DMS 273 treated with DMSO at 0.1 percent for 48 hours (cell line): ENCODE data around the gene CSTPP1.

Source experiments
- DNase-seq: peaks from one replicate; lab custom pipeline; 2025; lab: John Stamatoyannopoulos, UW

Gene CSTPP1

DNA sequence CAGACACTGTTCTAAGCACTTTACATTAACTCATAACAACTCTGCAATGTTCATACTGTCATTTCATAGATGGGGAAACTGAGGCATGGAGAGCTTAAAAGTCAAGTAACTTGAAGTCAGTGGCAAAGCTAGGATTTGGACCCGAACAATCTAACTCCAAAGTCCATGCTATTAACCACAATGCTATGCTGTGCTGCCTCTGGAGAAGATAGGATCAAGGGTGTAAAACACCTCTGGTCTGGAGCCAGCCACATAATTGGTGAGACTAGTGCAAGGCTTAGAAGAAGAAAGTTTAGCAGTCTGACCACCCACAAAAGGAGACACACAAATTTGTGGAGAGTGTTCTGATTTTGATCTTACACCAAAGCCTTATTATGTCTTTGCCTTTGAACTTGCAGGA, 196.4 kb downstream of the CSTPP1 start:
- DNase-seq: no peak

GRCh38 chr11:47136327-47136726, 199.8 kb downstream of the CSTPP1 start:
- DNase-seq: no peak

- no peak for DNase-seq
Observed at GRCh38 chr11:47136921-47137320, 200.4 kb downstream of the CSTPP1 start.

DNA sequence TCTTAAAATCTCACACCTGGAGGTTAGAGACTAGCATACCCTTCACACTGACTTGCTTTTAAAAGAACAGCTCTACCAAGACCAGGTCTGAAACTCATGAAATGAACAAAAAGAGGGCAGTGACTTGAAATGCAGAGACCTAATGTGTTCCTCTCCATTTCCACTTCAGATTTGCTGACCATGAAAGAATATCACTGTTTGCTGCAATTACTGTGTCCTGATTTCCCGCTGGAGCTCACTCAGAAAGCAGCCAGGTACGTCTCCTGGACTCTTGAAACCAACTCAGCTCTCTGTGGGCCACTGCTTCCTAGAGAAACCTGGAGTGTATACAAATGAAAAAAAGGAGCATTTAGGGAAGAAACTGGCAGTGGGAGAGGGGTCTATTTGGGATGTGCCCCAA, 200.9 kb downstream of the CSTPP1 start:
- no peak for DNase-seq

- DNase-seq: no peak
Observed at GRCh38 chr11:47139878-47140277, 203.3 kb downstream of the CSTPP1 start.

DNA sequence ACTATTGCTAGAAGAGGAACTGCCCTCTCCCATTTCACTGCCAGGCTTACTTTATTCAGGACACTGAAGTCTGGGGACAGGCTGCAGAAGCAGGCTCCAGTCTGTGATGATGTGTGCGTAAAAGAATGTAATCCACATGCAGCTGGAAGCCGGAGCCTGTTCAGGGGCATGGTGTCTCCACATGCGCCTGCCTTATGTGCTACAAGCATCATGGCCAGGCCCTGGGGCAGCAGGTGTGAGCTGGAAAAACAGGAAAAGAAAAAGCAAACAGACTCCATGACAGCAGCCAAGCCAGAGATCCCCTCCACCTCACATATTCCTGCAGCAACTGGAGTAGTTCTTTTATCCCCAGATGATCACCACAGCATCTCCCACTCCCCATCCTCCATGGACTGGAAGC, 206.8 kb downstream of the CSTPP1 start:
- peak; percentile 11 for DNase-seq

GRCh38 chr11:47144541-47144940, 208.0 kb downstream of the CSTPP1 start:
- no peak for DNase-seq

GRCh38 chr11:47147250-47147649, 210.7 kb downstream of the CSTPP1 start:
- DNase-seq: no peak

DNA sequence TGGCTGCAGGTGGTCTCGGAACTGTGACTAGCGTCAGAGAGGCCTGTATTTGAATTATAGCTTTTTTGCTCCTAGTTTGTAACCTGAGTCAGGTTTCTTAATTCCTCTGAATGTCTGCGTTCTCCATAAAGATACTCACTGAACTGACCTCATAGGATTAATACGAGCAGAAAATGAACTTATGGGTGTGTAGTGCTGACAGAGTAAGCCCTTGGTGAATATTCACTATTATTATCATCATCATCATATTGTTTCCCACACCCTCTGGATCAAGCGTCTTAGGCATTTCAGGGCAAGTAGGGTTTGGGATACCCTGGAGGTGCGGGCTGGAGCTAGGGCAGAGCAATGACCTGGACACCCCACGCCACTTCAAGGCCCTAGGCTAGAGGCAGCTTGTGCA, 211.1 kb downstream of the CSTPP1 start:
- DNase-seq: no peak

- no peak for DNase-seq
Observed at GRCh38 chr11:47148270-47148669, 211.7 kb downstream of the CSTPP1 start.

DNA sequence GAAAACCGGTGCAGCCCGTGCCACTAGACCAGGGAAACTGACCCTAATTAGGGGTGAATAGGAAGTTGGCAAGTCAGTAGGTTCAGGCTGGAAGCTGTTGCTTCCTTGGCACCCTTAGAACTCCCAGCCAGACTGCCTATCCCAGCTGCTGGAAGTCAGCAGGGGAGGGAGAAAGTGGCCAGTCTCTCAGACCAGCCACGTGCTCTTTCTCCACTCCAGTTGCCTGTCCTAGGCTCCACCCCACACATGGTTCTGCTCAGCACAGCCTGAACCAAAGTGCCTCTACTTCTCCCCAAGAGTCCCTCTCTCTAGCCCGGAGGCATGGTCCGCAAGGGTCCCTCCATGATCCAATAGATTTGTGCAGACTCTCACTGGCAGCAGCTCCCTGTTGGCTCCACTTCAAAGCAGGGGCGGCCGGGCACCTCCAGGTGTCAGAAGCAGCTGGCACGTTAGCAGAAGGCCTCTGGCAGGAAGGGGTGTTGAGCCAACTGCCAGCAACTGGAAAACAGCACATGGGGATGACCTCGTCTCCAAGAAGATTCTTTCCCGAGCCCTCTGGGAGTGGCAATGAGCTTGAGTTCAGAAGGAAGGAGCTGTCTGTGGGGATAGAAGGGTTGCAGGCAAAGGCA, 212.5 kb downstream of the CSTPP1 start:
- DNase-seq: peak; percentile 73

DNA sequence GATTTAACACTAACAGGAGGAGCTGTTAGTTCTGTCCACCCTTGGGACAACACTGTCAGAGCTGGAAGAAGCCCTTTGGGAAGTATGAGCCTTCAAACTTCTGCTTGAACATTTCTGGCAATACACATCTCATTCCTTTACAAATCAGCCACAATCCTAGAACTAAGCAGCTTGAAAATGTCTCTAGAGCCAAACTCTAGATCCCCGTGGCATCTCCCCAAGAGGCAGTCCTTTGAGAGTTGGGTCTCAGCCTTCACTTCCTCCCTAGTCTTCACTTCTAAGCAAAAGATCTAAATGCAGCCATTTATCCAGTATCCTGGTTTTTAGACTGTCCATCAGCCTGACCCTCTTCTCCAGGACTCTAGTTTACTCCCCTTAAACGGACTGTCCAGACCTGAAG, 213.2 kb downstream of the CSTPP1 start:
- DNase-seq: no peak

DNA sequence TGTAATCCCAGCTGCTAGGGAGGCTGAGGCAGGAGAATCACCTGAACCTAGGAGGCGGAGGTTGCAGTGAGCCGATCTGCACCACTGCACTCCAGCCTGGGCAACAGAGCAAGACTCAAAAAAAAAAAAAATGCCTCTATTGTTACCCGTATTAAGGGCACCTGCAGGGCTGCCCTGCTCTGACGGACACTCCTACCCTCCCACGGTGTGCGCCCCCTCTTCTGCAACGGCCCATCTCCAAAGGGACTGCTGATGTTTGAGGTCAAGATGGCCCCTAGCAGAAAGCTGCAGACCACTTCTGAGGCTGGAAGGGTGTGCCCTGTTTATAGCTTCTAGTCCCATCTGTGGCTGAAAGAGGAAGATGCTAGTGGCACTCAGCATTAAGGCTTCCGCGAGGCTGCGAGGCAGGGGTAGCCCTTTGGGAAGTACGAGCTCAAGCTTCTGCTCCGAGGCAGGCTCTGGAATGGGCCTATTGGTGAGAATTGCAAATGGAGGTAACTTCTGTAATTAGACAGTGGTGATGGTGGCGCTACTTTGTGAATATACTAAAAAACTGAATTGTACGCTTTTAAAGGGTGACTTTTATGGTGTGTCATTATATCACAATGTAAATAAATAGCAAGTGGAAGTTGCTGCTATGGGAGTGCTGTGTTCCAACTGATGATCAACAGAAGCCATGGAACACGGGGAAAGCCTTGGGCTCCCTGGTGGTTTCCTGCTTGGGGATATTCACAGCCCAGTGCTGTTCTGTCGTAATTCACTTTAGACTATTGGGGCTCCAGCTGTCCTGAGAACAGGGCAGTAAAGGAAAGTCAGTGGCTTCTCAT, 215.8 kb downstream of the CSTPP1 start:
- DNase-seq: no peak

GRCh38 chr11:47152953-47153950, 216.7 kb downstream of the CSTPP1 start:
- DNase-seq: peak; percentile 73

GRCh38 chr11:47154616-47155570, 218.3 kb downstream of the CSTPP1 start:
- no peak for DNase-seq

- no peak for DNase-seq
Observed at GRCh38 chr11:47155879-47156278, 219.3 kb downstream of the CSTPP1 start.

GRCh38 chr11:47156333-47156732, 219.8 kb downstream of the CSTPP1 start:
- DNase-seq: no peak

DNA sequence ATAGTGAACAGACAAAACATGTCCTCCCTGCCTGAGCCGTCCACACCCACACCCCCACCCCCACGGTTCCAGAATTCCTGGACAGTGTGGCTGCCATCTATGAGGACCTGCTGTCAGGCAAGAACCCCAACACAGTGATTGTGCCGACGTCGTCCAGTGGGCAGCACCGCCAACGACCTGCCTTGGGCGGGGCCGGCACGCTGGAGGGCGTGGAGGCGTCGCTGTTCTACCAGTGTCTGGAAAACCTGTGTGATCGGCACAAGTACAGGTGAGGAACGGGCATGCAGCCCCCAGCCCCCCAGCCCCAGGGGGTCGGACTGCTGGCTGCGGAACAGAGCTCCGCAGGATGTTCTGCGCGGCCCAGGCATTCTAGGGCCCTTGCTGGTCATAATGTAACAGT, 220.4 kb downstream of the CSTPP1 start:
- DNase-seq: no peak

DNA sequence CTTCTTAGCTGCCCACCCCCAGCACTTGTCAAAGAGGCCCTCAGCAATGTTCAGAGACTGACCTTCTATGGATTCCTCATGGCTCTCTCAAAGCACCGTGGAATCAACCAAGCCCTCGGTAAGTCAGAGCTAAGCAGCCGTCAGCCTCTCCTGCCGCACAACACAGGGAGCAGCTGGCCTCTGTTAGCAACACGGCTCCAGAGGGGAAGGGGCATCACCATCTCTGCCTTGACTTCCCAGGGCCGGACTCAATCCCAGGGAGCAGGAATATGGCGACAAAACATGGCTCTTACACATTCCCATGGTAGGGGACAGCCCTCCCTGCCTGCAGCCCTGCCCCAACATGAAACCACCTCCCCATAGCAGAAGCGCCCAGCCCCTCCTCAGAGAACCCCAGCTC, 221.2 kb downstream of the CSTPP1 start:
- DNase-seq: no peak

DNA sequence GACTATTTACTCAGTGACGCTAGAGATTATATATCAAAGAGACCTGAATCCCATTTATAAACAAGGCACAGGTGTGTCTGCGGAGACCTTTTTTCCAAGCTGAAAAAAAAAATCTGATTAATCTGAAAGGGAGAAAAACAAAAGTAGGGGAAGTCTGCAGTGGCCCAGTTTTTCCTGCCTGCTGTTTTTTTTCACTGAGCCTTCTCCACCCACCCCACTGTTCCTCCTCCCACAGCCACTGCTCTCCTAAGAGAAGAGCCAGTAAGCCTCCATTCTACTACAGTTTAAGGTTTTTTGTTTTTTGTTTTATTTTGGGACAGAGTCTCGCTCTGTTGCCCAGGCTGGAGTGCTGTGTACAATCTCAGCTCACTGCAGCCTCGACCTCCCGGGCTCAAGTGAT, 221.7 kb downstream of the CSTPP1 start:
- no peak for DNase-seq

GRCh38 chr11:47160753-47161133, 224.2 kb downstream of the CSTPP1 start:
- no peak for DNase-seq
